ENCODE results near the gene MYOZ3.

- no peak for TF ChIP-seq POLR2A (IDR thresholded peaks at IDR 0.05; ENCODE audit: borderline replicate concordance, extremely low read depth, insufficient read depth, insufficient read length)
- no peak for TF ChIP-seq CTCF (IDR thresholded peaks at IDR 0.05 in 2 of 3, conservative IDR thresholded peaks at IDR 0.05 in 1 of 3; ENCODE audit: borderline replicate concordance in 1 of 3, insufficient read depth in 1 of 3, low read depth in 2 of 3, low read length in 2 of 3)
- TF ChIP-seq YY1 (IDR thresholded peaks at IDR 0.05; ENCODE audit: extremely low read depth, insufficient replicate concordance, low read depth, low read length), result no peak
- TF ChIP-seq POLR2AphosphoS5 (IDR thresholded peaks at IDR 0.05; ENCODE audit: low read depth, low read length), result no peak
- TF ChIP-seq RAD21 (IDR thresholded peaks at IDR 0.05; ENCODE audit: low read depth), result no peak
- TF ChIP-seq ATF3 (IDR thresholded peaks at IDR 0.05), result no peak
- no peak for TF ChIP-seq MAX (IDR thresholded peaks at IDR 0.05)
- no peak for TF ChIP-seq CBX3 (IDR thresholded peaks at IDR 0.05; ENCODE audit: low read depth)
- TF ChIP-seq ZNF274 (IDR thresholded peaks at IDR 0.05; ENCODE audit: low read depth, low read length), result no peak
These were observed 1.5 kb upstream of the MYOZ3 start for GRCh38 chr5:150659360-150660107.

Measured in HCT116 (cell line).